HG03175 (cell line): Measurements from ENCODE around the gene IL17RD.

Experiments
- ATAC-seq: cut with Tn5 transposase; IDR thresholded peaks from one replicate; pipeline ENCODE4 v1.9.1; 2021; ENCODE audit warnings: mild to moderate bottlenecking, moderate library complexity; ENCODE audit not compliant: unreplicated experiment

Gene IL17RD

DNA sequence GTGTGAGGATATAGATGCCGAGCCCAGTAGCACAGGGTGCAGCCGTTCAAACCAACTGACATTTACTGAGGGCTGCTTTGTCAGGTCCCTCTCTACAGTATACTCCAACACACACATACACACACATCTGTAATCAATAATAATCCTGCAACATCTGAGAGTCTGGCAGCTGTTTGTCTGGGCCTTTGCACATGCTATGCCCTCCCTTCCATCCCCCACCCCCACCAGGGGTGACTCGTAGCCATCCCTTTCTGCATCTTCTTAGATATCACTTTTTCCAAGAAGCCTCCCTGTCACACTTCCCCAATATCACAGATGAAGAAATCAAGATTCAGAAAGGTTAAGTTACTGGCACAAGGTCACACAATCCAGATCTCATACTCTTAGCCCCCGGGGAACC lies 91.0 kb downstream of the IL17RD start:
- no peak for ATAC-seq

DNA sequence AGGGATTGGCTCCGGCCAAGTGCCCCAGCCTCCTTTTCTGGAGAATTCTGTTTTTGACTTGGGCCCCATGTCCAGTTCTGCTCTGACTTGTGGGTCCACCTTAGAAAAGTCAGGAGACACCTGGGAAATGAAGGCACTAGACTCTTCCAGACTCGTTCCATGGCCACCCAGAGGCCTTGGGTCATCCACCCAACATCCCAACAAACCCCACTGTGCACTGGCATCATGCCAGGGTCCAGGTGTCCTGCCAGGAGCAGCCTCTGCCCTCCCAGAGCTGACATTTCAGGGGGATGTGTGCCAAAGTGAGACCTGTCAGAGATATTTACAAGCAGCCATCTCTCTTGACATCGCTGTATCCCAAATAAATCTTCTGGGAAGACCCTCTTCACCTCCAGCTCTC lies 91.5 kb downstream of the IL17RD start:
- no peak for ATAC-seq

DNA sequence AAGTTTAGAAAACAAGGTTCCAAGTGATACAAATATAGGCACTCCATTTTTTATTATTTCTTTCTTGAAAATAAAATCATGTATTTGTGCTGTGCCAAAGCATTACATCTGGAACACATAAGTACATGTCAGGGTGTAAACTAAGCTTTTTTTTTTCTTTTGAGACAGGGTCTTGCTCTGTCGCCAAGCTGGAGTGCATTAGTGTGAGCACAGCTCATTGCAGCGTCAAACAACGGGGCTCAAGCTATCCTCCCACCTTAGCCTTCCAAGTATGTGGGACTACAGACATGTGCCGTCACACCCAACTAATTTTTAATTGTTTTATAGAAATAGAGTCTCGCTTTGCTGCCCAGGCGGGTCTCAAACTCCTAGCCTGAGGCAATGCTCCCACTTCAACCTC lies 95.7 kb downstream of the IL17RD start:
- no peak for ATAC-seq

DNA sequence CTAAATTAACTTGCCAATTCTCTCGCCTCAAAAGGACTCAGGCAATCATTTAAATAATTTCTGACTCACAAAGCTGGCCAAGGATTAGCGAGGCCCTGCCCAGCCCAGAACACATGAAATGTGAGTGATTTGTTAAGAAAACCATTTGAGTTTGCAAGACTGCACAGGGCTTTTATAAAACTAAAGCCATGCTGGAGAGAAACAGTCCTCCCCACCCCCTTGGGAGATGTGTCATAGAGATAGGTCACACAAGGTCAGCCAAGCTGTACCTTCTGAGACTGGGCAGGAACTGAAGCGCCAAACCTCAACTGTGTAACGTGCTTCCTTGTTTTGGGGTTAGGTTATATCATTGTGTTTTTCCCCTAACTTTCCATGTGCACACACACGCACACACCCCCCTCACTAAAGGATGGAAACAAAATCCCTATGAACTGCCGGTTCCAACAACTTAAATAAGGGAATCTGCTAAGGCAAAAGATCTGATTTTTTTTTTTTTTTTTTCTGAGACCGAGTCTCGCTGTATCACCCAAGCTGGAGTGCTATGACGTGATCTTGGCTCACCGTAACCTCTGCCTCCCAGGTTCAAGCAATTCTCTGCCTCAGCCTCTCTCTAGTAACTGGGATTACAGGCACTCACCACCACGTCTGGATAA lies 96.6 kb downstream of the IL17RD start:
- ATAC-seq = peak; percentile 100

DNA sequence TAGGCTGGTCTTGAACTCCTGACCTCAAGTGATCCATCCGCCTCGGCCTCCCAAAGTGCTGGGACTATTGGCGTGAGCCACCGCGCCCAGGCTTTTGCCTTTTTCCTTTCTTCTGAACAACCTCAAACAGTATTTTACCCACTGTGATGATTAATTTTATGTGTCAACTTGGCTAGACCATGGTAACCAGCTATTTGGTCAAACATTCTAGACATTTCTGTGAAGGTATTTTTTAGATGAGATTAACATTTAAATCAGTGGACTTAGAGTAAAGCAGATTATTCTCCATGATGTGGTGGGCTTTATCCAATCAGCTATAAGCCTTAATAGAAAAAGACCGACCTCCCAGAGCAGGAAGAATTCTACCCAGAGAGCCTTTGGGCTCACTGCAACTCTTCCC lies 98.7 kb downstream of the IL17RD start:
- no peak for ATAC-seq

DNA sequence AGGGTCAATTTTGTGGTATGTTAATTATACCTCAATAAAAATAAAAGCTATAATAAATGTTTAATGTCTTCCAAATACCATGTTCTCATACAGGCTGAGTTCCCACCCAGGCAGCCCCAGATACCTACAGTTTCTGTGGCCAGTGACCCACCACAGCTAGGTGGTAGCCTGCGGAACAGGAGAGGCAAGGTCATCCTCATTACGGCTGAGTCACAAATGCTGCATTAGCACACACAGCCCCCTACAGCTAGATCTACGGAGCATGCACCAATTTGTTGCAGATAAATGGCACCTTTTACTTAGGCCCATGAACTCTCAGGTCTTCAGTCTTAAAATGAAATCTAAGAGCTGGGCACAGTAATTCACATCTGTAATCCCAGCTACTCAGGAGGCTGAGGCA lies 99.6 kb downstream of the IL17RD start:
- no peak for ATAC-seq

DNA sequence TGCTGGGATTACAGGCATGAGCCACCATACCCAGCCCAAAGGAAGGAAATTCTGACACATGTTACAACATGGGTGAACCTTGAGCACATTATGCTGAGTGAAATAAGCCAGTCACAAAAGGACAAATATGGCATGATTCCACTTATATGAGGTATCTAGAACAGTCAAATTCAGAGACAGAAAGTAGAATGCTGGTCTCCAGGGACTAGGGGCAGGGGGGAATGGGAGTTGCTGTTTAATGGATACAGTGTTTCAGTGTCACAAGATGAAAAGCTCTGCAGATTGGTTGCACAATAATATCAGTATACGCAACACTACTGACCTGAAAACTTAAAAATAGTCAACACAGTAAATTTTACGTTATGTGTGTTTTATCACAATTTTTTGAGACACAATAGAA lies 100.6 kb downstream of the IL17RD start:
- ATAC-seq = no peak

DNA sequence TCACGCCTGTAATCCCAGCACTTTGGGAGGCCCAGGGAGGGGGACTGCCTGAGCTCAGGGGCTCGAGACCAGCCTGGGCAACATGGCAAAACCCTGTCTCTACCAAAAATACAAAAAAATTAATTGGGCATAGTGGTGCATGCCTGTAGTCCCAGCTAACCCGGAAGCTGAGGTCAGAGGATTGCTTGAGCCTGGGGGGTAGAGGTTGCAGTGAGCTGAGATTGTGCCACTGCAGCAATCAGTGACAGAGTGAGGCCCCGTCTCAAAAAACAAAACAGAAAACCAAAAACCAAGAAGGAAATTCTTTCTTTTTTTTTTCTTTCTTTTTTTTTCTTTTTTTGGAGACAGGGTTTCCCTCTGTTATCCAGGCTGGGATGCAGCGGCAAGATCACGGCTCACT lies 101.2 kb downstream of the IL17RD start:
- ATAC-seq = no peak

DNA sequence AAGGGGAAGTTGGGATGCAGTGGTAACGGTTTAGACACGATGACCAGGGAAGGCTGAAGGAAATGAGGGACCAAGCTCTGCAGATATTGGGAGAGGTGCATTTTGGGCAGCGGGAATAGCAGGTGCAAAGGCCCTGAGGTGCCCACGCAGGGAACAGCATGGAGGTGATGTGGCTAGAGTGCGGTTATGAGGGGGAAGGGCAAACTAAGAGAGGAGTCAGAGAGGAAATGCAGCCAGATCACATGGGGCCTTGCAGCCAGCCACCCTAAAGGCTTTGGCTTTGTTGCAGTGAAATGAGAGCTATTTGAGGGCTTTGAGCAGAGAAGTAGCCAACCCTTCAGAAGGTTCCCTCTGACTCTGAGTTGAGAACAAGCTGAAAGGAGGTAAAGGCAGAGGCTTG lies 102.1 kb downstream of the IL17RD start:
- ATAC-seq = no peak

DNA sequence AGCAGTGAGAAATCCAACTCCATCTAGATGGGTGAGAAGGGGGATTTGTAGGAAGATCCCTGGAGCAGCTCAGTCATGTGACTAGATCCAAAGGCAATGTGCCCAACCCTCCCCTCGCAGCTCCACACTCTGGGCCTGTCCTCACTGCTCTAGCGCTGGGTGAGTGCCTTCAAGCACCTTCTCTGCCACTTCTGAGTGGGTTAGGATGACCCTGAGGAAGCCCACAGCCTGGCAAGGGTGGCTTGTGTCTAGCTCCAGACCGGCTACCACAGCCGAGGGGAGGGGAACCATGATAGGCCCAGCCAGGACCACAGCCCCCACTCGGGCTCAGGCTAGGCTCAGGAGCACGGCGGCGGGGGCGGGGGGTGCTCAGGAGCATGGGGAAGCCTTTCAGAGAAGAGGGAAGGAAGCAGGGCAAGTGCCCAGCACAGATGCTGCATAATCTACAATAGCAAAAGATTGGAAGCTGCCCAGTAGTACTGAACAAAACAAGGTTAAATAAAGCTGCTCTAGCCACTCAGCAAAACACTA lies 103.0 kb downstream of the IL17RD start:
- no peak for ATAC-seq

DNA sequence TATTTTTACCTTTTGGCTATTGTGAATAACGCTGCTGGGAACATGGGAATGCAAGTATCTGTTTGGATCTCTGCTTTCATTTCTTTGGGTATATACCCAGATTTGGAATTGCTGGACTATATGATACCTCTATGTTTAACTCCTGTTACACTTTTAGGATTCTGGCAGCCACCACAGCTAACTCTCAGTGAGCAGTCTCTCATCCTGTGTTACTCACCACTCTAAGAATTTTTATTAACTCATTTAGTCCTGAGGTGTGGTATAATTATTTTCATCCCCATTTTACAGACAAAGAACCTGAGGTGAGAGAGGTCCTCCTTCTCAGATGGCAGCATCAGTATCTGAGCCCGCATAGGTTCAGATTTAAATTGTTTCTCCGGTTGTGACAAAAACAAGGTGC lies 103.6 kb downstream of the IL17RD start:
- ATAC-seq = no peak

DNA sequence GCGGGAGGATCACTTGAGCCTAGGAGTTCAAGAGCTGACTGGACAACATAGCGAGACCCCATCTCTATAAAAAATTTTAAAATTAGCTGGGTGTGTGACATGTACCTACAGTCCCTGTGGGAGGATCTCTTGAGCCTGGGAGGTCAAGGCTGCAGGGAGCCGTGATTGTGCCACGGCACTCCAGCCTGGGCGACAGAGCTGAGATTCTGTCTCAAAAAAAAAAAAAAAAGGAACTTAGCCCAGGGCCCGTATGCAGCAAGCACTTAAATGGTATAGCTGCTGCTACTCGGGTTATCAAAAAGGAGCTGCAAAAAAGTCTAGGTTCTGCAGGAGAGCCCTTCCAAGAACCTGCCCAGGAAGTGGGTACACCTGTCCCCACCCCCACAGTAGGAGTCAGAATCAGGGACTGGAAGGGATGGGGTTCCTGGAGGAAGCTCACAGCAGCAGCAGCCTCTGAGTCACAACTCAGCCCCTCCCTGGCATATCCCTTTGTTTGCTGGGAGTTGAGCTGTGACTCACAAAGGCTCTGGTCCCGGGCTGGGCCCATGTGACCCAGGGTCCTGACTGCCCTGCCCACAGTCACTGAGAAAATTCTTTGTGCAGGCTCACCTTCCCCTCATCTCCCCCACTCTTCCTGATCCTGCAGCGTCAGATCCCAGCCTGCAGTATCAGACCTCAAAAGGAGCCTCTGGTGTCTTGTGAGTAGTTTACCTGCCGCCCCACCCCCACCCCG lies 104.9 kb downstream of the IL17RD start, which contains the start of gene SPATA12:
TSS of gene SPATA12 (plus strand) at position 576 of the 733 bp plus-strand sequence. CDS start 13,031 bp downstream, outside the sequence.
- no peak for ATAC-seq

DNA sequence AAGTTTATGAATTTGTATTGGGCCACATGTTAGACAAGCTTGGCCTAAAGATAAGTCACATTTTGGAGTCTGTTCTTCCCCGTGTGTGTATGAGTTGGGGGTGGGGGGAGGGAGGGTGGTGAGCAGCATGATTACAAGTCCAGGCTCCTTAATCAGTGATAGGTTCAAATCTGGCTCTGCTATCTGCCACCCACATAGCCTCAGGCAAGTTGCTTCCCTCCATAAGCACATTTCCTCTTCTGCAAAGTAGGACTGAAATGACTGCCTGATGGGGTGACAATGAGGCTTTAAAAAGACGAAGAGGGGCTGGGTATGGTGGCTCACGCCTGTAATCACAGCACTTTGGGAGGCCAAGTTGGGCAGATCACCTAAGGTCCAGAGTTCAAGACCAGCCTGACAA lies 105.7 kb downstream of the IL17RD start:
- no peak for ATAC-seq

DNA sequence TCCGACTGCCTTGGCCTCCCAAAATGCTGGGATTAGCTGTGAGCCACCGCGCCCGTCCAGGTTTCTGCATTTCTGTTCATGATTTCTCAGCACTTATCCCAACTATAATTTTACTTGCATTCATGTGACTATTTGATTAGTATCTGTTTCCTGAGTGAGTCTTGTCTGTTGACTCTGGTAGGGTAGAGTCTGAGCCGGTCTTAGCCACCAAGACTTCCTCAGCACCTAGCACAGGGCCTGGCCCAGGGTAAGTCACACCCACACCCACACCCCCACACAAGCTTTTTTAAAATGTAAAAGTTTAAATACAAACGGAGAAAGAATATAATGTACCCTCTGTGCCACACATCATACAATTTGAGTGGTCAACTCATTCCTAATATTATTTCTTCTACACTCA lies 107.8 kb downstream of the IL17RD start:
- ATAC-seq = no peak

DNA sequence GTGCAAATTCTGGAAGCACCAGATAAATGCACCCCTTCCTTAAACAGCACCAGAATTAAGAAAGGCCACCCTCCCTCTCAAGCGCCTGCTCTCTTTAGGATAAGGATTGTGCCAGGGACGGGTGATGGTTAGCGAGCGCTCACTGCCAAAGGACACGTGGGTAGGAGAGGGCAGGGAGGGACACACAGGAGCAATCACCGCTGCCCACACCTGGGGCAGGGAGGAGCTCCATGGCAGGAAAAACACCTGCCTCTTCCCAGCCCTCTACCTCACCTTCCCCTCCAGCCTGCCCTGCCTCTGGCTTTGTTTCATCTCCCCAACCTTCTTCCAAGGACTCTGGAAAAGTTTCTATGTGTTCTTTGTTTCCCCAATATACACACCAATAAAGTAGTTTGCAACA lies 112.0 kb downstream of the IL17RD start:
- ATAC-seq = no peak

DNA sequence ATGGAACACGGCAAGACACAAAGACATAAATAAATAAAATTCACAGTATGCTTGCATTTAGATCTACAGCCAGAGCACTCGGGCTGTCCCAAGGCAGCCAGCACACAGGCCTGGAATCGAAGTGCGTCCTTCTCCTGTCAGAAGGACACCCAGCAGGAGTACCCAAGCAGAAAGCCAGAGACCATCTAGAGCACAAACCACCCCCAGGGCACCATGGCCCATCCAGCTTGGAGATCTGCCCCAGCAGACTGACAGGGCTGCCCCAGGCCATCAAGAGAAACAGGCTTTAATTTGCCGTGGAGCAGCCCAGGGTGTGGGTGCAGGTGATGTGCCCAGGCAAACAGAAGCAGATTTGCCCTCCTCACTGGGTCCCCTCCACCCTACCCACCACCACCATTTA lies 112.5 kb downstream of the IL17RD start:
- no peak for ATAC-seq

DNA sequence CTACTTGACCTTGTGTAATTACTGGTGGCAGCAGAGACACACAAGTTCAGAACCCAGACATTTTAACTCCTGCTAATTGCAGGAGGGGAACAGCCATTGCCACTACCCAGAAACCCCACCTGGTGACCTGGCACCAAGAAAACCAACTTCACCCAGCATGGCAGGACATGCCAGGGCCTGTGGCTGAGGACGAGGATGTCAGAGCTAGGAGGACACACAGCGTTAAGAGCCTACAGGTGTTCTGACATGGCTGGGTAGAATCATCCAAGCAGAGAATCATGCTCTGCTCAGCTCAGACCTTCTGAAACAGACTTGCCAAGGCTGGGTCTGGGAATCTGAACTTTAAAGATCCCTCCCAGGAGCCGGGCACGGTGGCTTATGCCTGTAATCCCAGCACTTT lies 116.4 kb downstream of the IL17RD start:
- no peak for ATAC-seq

DNA sequence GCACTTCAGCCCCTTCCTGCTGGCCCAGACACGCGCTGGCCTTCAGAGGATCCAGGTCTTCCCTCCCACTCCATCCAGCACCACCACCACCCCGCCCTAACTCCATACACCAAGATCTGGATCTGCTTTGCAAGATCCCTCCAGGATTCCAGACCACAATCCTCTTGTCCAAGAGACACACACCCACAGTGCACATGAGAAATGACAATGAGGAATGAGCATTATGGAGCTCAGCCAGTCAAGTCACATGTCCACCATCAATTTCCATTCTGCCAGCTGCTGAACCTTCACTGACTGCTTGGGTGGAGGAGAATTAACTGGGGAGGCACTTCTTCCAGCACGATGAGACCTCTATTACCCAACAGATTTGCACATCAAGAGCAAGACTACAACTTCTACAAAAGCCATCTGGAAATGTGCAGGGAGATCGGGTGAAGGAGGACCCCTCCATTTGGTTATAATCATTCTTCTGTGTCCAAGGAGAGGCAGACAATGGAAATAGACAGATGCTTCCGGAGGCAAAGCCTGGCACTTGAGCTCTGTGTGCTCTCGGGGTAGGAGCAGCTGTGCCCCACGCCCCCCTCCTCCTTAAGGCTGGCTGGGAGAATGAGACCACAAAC lies 117.0 kb downstream of the IL17RD start:
- no peak for ATAC-seq

DNA sequence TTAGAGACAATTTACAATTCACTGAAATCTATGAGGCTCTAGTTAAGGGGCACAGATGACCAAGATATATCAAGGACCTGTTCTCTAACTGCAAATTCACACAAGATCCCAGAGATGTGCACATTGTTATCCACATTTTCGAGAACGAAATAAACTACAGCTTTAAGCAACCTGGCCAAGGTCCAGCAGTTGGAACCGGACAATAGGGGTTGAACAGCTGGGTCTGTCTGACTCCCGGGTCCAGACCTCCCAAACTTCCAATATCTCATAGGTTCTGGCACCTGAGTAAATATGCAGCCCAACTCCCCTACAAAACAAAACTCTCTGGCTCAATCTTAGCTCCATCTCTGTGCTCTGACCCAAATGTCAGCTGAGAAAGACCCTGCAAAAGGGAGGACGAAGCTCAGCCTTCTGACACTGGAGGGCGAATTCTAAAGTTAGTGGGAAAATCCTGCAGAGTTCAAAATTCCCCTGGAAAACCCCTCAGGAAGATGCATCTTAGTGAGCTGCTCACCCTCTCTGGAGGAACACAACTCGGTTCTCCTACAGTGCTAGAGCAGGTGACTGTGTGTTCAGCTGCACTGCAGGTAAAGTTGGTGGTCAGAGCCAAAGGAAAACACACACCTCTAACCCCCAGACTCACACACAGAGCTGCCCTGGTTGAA lies 118.9 kb downstream of the IL17RD start:
- no peak for ATAC-seq

DNA sequence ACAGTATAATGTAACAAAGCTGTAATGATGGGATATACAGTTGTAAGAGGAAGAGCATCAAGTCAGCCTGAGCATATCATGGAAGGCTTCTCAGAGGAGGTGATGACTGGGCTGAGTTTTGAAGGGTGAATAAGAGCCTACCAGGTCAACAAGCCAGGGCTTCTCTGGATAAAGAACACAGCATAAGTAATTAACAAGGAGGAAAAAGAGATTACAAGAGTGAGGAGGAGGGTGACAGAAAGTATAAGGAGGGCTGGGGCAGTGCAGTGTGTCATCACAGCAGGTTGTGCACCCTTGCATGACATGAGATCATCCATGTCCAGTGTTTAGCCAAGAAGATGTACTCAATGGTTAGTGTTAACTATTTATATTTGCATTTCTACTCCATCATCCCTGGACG lies 121.6 kb downstream of the IL17RD start:
- ATAC-seq = no peak

DNA sequence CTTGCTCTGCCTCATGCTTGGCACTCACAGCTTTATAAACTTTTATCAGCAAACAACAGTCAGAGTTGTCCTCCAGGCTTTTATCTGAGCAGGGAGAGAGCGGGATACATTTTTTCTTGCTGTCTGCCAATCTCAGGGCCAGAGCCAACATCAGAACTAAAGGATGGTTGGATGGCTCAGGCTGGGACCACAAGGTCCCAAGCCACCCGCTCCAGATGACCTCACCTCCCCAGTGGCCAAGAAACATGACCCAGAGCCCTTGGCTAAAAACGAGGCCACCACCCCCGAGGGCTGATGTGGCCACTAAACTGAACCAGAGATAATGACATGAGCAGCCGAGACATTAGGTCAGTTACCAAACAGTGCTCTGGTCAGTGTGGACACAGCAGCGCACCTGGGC lies 123.5 kb downstream of the IL17RD start:
- ATAC-seq = no peak
